ENCODE results near the gene DEFB124.

The DEFB124 gene

GRCh38 chr20:31415653-31416052 lies 59.3 kb downstream of the DEFB124 start:
- TF ChIP-seq CTCF (IDR thresholded peaks at IDR 0.05; ENCODE audit: insufficient read depth, low read depth, low read length, missing control alignments): no peak
- DNase-seq (ENCODE audit: low read depth): no peak
- H3K4me3 ChIP-seq (ENCODE audit: low read length): no peak overlapping the region
